ENCODE measurements around the gene HPS3.

The HPS3 gene

DNA sequence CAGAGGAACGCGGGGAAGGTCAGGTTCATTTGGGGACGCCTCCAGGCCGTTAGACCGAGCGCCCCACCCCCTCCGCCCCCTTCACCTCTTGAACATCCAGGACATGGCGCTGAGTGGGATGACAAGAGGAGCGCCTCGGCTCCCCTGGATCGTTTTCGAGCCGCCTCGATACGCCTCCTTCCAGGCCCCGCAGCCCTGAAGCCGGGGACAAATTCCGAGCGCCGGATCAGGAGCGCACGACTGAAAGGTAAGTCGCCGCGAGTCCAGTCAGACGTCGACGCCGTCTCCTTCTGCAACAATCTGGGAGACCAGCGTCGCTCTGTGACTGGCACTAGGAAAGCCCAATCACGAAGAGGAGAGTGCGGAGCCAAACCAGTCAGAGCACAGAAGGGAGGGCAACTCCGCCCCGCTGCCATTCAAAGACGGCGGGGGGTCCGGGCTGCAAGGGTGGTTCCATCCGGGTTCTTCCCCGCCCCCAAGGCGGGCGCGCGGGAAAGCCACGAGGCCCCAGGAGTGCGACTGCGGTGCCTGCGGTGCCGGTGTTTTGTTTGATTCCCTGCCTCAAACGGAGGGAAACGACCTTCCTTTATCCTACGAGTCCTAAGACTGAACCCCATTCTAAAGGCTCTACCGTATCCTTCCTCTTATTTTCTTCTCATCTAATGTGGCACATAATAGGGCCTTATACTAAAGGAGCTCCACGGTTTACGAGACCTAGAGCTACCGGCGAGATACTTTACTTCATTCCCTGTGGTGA, 43.0 kb upstream of the HPS3 start, which contains the start of gene HLTF:
Gene HLTF, minus strand, starts transcription at position 302 of the 757 bp plus-strand sequence. Its CDS starts 197 bp downstream, at position 105.
- CTCF ChIA-PET, result interaction anchor here (0.5 to 0.6 kb wide), 2 partner anchors 28 to 362 kb away, joined by 3 to 5 read pairs; no protein-coding TSS in a partner anchor
- Histone ChIP-seq H3K4me1 (ENCODE audit: control insufficient read depth, insufficient read depth, low read length) (no peaks in the 10 kb centered on the region), H3K27ac (ENCODE audit: extremely low read depth, low read depth, low read length) (peak within 1 kb of the TSS; percentile 69), H3K9me3 (ENCODE audit: control insufficient read depth, insufficient read depth, low read depth, low read length) (no peaks in the 10 kb centered on the region), H3K36me3 (ENCODE audit: control insufficient read depth in 2 of 2, insufficient read depth in 1 of 2, low read length in 2 of 2) (peaks cover 19% of the 10 kb centered on the region in 2 experiments), H3K4me3 (ENCODE audit: low read depth, low read length) (peak within 1 kb of the TSS; percentile 90)
- POLR2A ChIA-PET, result no interaction called here
- TF ChIP-seq ZNF394 (tag by site-specific recombination; IDR thresholded peaks at IDR 0.05; ENCODE audit: borderline replicate concordance), result peak; percentile 18; the same call in 1 of the 2 replicates
- TF ChIP-seq, protein P1, sequence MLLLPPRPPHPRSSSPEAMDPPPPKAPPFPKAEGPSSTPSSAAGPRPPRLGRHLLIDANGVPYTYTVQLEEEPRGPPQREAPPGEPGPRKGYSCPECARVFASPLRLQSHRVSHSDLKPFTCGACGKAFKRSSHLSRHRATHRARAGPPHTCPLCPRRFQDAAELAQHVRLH (tag by site-specific recombination; IDR thresholded peaks at IDR 0.05), result peak; percentile 87
- peak; percentile 63 for TF ChIP-seq ZFHX2 (tag by site-specific recombination; conservative IDR thresholded peaks at IDR 0.05)
- TF ChIP-seq OVOL3 (tag by site-specific recombination; IDR thresholded peaks at IDR 0.05), result no peak
- TF ChIP-seq ZNF341 (tag by site-specific recombination; IDR thresholded peaks at IDR 0.05; ENCODE audit: low read depth), result peak; percentile 90
- TF ChIP-seq ZBTB26 (tag by site-specific recombination; optimal IDR thresholded peaks at IDR 0.05), result peak; percentile 61
- 0 out of 2 replicates have a peak, but pooled peaks have one; percentile 58 for TF ChIP-seq ZNF610 (tag by site-specific recombination; IDR thresholded peaks at IDR 0.05; ENCODE audit: borderline replicate concordance)
- TF ChIP-seq KLF7 (tag by site-specific recombination; IDR thresholded peaks at IDR 0.05; ENCODE audit: borderline replicate concordance), result 0 out of 2 replicates have a peak, but pooled peaks have one; percentile 14
- peak; percentile 80 for TF ChIP-seq ZIC2 (tag by site-specific recombination; IDR thresholded peaks at IDR 0.05)
- TF ChIP-seq ZNF837 (tag by site-specific recombination; IDR thresholded peaks at IDR 0.05), result no peak
- no peak for TF ChIP-seq ZNF37A (tag by site-specific recombination; IDR thresholded peaks at IDR 0.05)
- TF ChIP-seq ZNF571 (tag by site-specific recombination; IDR thresholded peaks at IDR 0.05), result no peak
- 0 out of 2 replicates have a peak, but pooled peaks have one; percentile 39 for TF ChIP-seq ZNF2 (tag by site-specific recombination; IDR thresholded peaks at IDR 0.05)
- TF ChIP-seq GFI1B (tag by site-specific recombination; IDR thresholded peaks at IDR 0.05), result no peak
- TF ChIP-seq ZNF24 (tag by site-specific recombination; IDR thresholded peaks at IDR 0.05), result peak; percentile 67
- peak; percentile 96 for TF ChIP-seq PBX3 (CRISPR knock-in tag; IDR thresholded peaks at IDR 0.05)
- TF ChIP-seq, protein P2, sequence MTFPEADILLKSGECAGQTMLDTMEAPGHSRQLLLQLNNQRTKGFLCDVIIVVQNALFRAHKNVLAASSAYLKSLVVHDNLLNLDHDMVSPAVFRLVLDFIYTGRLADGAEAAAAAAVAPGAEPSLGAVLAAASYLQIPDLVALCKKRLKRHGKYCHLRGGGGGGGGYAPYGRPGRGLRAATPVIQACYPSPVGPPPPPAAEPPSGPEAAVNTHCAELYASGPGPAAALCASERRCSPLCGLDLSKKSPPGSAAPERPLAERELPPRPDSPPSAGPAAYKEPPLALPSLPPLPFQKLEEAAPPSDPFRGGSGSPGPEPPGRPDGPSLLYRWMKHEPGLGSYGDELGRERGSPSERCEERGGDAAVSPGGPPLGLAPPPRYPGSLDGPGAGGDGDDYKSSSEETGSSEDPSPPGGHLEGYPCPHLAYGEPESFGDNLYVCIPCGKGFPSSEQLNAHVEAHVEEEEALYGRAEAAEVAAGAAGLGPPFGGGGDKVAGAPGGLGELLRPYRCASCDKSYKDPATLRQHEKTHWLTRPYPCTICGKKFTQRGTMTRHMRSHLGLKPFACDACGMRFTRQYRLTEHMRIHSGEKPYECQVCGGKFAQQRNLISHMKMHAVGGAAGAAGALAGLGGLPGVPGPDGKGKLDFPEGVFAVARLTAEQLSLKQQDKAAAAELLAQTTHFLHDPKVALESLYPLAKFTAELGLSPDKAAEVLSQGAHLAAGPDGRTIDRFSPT (tag by site-specific recombination; IDR thresholded peaks at IDR 0.05), result peak; percentile 94
- peak; percentile 81 for TF ChIP-seq ZFP69B (tag by site-specific recombination; IDR thresholded peaks at IDR 0.05)
- TF ChIP-seq ZFP3 (tag by site-specific recombination; IDR thresholded peaks at IDR 0.05; ENCODE audit: low read depth), result no peak
- TF ChIP-seq ZNF658 (tag by site-specific recombination; IDR thresholded peaks at IDR 0.05), result no peak
- TF ChIP-seq KLF16 (tag by site-specific recombination; IDR thresholded peaks at IDR 0.05), result peak; percentile 67
- TF ChIP-seq, protein P3, sequence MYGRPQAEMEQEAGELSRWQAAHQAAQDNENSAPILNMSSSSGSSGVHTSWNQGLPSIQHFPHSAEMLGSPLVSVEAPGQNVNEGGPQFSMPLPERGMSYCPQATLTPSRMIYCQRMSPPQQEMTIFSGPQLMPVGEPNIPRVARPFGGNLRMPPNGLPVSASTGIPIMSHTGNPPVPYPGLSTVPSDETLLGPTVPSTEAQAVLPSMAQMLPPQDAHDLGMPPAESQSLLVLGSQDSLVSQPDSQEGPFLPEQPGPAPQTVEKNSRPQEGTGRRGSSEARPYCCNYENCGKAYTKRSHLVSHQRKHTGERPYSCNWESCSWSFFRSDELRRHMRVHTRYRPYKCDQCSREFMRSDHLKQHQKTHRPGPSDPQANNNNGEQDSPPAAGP (tag by site-specific recombination; IDR thresholded peaks at IDR 0.05), result 0 out of 2 replicates have a peak, but pooled peaks have one; percentile 22
- peak; percentile 86 for TF ChIP-seq ZXDB (tag by site-specific recombination; IDR thresholded peaks at IDR 0.05)
- TF ChIP-seq WT1 (tag by site-specific recombination; IDR thresholded peaks at IDR 0.05), result 0 out of 2 replicates have a peak, but pooled peaks have one; percentile 47
- TF ChIP-seq ZNF10 (tag by site-specific recombination; IDR thresholded peaks at IDR 0.05), result peak; percentile 63; the same call in 1 of the 2 replicates
- TF ChIP-seq ZNF426 (tag by site-specific recombination; IDR thresholded peaks at IDR 0.05), result no peak
- peak; percentile 81; the same call in 1 of the 2 replicates for TF ChIP-seq KLF8 (tag by site-specific recombination; IDR thresholded peaks at IDR 0.05)
- TF ChIP-seq, protein P4, sequence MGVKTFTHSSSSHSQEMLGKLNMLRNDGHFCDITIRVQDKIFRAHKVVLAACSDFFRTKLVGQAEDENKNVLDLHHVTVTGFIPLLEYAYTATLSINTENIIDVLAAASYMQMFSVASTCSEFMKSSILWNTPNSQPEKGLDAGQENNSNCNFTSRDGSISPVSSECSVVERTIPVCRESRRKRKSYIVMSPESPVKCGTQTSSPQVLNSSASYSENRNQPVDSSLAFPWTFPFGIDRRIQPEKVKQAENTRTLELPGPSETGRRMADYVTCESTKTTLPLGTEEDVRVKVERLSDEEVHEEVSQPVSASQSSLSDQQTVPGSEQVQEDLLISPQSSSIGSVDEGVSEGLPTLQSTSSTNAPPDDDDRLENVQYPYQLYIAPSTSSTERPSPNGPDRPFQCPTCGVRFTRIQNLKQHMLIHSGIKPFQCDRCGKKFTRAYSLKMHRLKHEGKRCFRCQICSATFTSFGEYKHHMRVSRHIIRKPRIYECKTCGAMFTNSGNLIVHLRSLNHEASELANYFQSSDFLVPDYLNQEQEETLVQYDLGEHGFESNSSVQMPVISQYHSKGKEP (tag by site-specific recombination; IDR thresholded peaks at IDR 0.05), result peak; percentile 69
- TF ChIP-seq KLF9 (tag by site-specific recombination; IDR thresholded peaks at IDR 0.05; ENCODE audit: low read depth), result peak; percentile 82
- TF ChIP-seq ZNF140 (tag by site-specific recombination; IDR thresholded peaks at IDR 0.05), result no peak
